ENCODE data around the gene IER5. TPM values are rescaled to one million over a fixed set of nuclear protein-coding genes. Genes with fewer than 3 reads are reported as not detected.

IER5 gene
- total and polyA plus RNA-seq, 9 of the 15 experiments (the other 6 are each of a cell fraction or from before 2014, with no cell fraction given), result 2.4 to 32.1 (median 12.0) TPM

DNA sequence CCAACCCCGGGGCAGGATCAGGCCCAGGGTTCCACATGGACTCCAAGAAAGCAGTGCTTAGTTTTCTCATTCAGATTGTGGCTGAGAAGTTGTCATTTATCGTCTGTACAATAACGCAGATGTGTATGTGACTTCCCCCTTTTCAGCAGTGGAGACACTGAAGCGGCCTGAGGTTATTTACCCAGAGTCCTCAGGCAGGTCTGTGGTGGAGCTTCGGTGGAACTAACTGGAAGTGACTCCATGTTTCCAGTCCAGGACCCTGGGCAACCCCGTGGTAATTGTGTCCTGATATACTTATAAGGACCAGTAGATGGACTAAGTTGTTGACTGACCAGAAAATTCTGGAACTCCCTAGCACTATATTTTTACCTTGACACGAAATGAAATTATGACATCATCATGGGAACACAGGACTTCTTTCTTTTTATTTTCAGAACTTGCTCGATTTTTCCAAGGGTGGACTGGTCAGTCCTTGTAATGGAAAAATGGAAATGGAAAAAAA lies 1.0 kb upstream of the IER5 start (continued):
- TF ChIP-seq HDAC8 (tag; IDR thresholded peaks at IDR 0.05), result 0 out of 2 replicates have a peak, but pooled peaks have one; percentile 26
- TF ChIP-seq, protein P1, sequence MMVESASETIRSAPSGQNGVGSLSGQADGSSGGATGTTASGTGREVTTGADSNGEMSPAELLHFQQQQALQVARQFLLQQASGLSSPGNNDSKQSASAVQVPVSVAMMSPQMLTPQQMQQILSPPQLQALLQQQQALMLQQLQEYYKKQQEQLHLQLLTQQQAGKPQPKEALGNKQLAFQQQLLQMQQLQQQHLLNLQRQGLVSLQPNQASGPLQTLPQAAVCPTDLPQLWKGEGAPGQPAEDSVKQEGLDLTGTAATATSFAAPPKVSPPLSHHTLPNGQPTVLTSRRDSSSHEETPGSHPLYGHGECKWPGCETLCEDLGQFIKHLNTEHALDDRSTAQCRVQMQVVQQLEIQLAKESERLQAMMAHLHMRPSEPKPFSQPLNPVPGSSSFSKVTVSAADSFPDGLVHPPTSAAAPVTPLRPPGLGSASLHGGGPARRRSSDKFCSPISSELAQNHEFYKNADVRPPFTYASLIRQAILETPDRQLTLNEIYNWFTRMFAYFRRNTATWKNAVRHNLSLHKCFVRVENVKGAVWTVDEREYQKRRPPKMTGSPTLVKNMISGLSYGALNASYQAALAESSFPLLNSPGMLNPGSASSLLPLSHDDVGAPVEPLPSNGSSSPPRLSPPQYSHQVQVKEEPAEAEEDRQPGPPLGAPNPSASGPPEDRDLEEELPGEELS (CRISPR knock-in tag; IDR thresholded peaks at IDR 0.05; ENCODE audit: borderline replicate concordance), result no peak
- TF ChIP-seq EWSR1 (IDR thresholded peaks at IDR 0.05; ENCODE audit: borderline replicate concordance, low read depth, partially characterized antibody), result no peak
- TF ChIP-seq, protein P2, sequence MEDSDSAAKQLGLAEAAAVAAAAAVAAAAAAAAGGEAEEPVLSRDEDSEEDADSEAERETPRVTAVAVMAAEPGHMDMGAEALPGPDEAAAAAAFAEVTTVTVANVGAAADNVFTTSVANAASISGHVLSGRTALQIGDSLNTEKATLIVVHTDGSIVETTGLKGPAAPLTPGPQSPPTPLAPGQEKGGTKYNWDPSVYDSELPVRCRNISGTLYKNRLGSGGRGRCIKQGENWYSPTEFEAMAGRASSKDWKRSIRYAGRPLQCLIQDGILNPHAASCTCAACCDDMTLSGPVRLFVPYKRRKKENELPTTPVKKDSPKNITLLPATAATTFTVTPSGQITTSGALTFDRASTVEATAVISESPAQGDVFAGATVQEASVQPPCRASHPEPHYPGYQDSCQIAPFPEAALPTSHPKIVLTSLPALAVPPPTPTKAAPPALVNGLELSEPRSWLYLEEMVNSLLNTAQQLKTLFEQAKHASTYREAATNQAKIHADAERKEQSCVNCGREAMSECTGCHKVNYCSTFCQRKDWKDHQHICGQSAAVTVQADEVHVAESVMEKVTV (CRISPR knock-in tag; IDR thresholded peaks at IDR 0.05), result peak; percentile 42
- TF ChIP-seq GABPB1 (CRISPR knock-in tag; IDR thresholded peaks at IDR 0.05), result no peak
- TF ChIP-seq MBD1 (CRISPR knock-in tag; IDR thresholded peaks at IDR 0.05), result no peak
- no peak for TF ChIP-seq NR2F6 (CRISPR knock-in tag; IDR thresholded peaks at IDR 0.05)
- peak; percentile 73; the same call in 1 of the 2 replicates for TF ChIP-seq DMBX1 (CRISPR knock-in tag; IDR thresholded peaks at IDR 0.05; ENCODE audit: borderline replicate concordance)
- TF ChIP-seq EP300 (IDR thresholded peaks at IDR 0.05; ENCODE audit: low read length), result peak; percentile 62; the same call in 1 of the 2 replicates
- TF ChIP-seq, protein P3, sequence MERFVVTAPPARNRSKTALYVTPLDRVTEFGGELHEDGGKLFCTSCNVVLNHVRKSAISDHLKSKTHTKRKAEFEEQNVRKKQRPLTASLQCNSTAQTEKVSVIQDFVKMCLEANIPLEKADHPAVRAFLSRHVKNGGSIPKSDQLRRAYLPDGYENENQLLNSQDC (CRISPR knock-in tag; IDR thresholded peaks at IDR 0.05), result no peak
- no peak for TF ChIP-seq HCFC1 (IDR thresholded peaks at IDR 0.05; ENCODE audit: low read depth, low read length)
- no peak for TF ChIP-seq RFX5 (IDR thresholded peaks at IDR 0.05; ENCODE audit: low read depth, low read length)
- TF ChIP-seq MCM3 (IDR thresholded peaks at IDR 0.05), result no peak
- TF ChIP-seq ESRRA (IDR thresholded peaks at IDR 0.05; ENCODE audit: borderline replicate concordance, low read depth), result peak; percentile 26; the same call in 1 of the 2 replicates
- no peak for TF ChIP-seq ARNT (IDR thresholded peaks at IDR 0.05)
- TF ChIP-seq YY1 (IDR thresholded peaks at IDR 0.05; ENCODE audit: borderline replicate concordance in 1 of 3, control insufficient read depth in 1 of 3, extremely low read depth in 1 of 3, insufficient read depth in 3 of 3, insufficient read length in 1 of 3, insufficient replicate concordance in 2 of 3, low read depth in 1 of 3, low read length in 2 of 3), result peak in 1 of 3 experiments; percentile 69
- no peak for TF ChIP-seq MED1 (CRISPR knock-in tag; IDR thresholded peaks at IDR 0.05; ENCODE audit: borderline replicate concordance)
- TF ChIP-seq BRCA1 (IDR thresholded peaks at IDR 0.05), result no peak
- TF ChIP-seq BRCA1 (CRISPR knock-in tag; IDR thresholded peaks at IDR 0.05), result no peak
- TF ChIP-seq RAD21 (CRISPR knock-in tag; conservative IDR thresholded peaks at IDR 0.05 in 1 of 2, IDR thresholded peaks at IDR 0.05 in 1 of 2), result peak; percentile 25 to 26; a peak in 2 of 4 replicates
- TF ChIP-seq ZNF507 (tag; conservative IDR thresholded peaks at IDR 0.05), result no peak
- TF ChIP-seq RCOR1 (IDR thresholded peaks at IDR 0.05; ENCODE audit: borderline replicate concordance in 1 of 2, low read depth in 2 of 2, low read length in 2 of 2), result peak in 1 of 2 experiments; percentile 8; a peak in 1 of 4 replicates
- 0 out of 2 replicates have a peak, but pooled peaks have one; percentile 8 for TF ChIP-seq TCF7L2 (IDR thresholded peaks at IDR 0.05; ENCODE audit: low read depth, low read length)
